ENCODE data around the gene ALPK1.
"Not testable (repeated sequence)": the region's sequence is repeated elsewhere in the genome, so short reads cannot be mapped to it uniquely, and the experiment has no call there.

Gene ALPK1

DNA sequence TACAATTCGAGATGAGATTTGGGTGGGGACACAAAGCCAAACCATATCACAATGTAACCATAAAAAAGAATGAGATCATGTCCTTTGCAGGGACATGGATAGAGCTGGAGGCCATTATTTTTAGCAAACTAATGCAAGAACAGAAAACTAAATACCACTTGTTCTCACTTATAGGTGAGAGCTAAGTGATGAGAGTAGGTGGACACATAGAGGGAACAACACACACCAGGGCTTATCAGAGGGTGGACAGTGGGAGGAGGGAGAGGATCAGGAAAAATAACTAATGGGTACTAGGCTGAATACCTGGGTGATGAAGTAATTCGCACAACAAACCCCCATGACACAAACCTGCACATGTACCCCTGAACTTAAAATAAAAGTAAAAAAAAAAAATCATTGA, 145.1 kb downstream of the ALPK1 start:
- H3K23ac ChIP-seq (ENCODE audit: low read length); H3K79me2 ChIP-seq (ENCODE audit: control insufficient read depth, insufficient read depth, low read length, poor library complexity); H3K36me3 ChIP-seq (ENCODE audit: control insufficient read depth in 1 of 2, insufficient read depth in 2 of 2, low read length in 2 of 2); H2BK12ac ChIP-seq (ENCODE audit: low read length); H3K18ac ChIP-seq (ENCODE audit: low read length); H4K12ac ChIP-seq (ENCODE audit: low read depth, low read length); H4K91ac ChIP-seq (ENCODE audit: low read depth, low read length); H2AK5ac ChIP-seq (ENCODE audit: low read length); H3K4me3 ChIP-seq (ENCODE audit: low read depth, low read length); H3K9me3 ChIP-seq (ENCODE audit: insufficient read depth, low read depth, low read length); H3K4me1 ChIP-seq (ENCODE audit: control insufficient read depth in 1 of 2, insufficient read depth in 2 of 2, low read length in 2 of 2); H3K79me1 ChIP-seq (ENCODE audit: low read length); H2BK120ac ChIP-seq (ENCODE audit: insufficient read depth, low read length, poor library complexity); H4K8ac ChIP-seq (ENCODE audit: low read depth, low read length); H2AFZ ChIP-seq (ENCODE audit: insufficient read depth, low read length, poor library complexity); H3K14ac ChIP-seq (ENCODE audit: low read length); H3K4ac ChIP-seq (ENCODE audit: low read depth, low read length); H2BK5ac ChIP-seq (ENCODE audit: low read depth, low read length, poor library complexity); H3K4me2 ChIP-seq (ENCODE audit: low read length); DNase-seq; H3K27ac ChIP-seq (ENCODE audit: low read depth, low read length); H3K27me3 ChIP-seq (ENCODE audit: insufficient read depth, low read length); H3K9ac ChIP-seq (ENCODE audit: low read length): not testable (repeated sequence)
- no CpG with 5 or more reads among the region's 2 CpGs for WGBS (ENCODE audit: extremely low coverage, insufficient coverage, insufficient read length)

DNA sequence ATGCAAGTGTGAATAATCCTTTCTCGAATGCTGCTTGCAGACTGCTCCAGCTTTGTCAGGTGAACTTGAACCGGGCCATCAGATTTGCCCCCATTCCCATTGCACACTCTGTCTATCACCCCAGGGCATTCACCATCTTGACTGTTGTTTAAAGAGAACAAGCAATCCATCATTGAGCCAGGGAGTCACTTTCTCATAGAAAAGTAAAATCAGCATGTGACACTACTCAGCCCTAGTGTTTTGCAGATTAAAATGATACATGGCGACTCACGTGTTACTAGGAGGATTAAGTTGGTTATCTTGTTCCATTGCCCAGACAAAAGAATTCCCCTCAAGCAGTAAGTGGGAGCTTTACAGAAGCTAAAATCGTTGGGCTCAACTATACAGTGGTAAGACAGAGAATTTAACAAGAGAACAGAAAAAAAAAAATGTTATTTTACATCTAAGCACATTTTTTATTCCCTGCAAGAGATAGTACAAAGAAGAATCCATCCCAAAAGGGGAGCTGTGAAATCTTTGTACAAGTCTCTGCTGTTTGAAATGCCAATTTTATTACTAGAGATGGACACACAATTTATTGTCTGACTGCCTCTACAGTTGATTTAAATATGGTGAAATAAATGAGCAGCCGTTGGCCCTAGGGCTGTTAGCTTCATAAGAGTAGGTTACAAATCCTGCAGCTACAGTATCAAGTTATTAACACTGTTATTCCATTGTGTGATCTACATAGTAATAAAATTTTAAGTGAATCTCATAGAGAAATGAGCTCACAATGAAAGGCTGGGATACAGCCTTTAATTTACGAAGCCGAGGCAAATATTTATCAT, 151.3 kb downstream of the ALPK1 start:
- H3K18ac ChIP-seq (ENCODE audit: low read length) = no peak overlapping the region
- no peak for DNase-seq
- no peak overlapping the region for H3K4me3 ChIP-seq (ENCODE audit: low read depth, low read length)
- no peaks in the 10 kb centered on the region for H3K79me1 ChIP-seq (ENCODE audit: low read length)
- no CpG with 5 or more reads among the region's 8 CpGs for WGBS (ENCODE audit: extremely low coverage, insufficient coverage, insufficient read length)
- H4K8ac ChIP-seq (ENCODE audit: low read depth, low read length) = no peak overlapping the region
- no peak overlapping the region for H3K4me2 ChIP-seq (ENCODE audit: low read length)
- no peaks in the 10 kb centered on the region for H3K4me1 ChIP-seq (ENCODE audit: control insufficient read depth in 1 of 2, insufficient read depth in 2 of 2, low read length in 2 of 2)
- no peak overlapping the region for H3K4ac ChIP-seq (ENCODE audit: low read depth, low read length)
- no peak overlapping the region for H2AK5ac ChIP-seq (ENCODE audit: low read length)
- no peaks in the 10 kb centered on the region for H3K36me3 ChIP-seq (ENCODE audit: control insufficient read depth in 1 of 2, insufficient read depth in 2 of 2, low read length in 2 of 2)
- no peak overlapping the region for H3K27ac ChIP-seq (ENCODE audit: low read depth, low read length)
- no peak overlapping the region for H2AFZ ChIP-seq (ENCODE audit: insufficient read depth, low read length, poor library complexity)
- H2BK120ac ChIP-seq (ENCODE audit: insufficient read depth, low read length, poor library complexity) = no peak overlapping the region
- no peaks in the 10 kb centered on the region for H3K9me3 ChIP-seq (ENCODE audit: insufficient read depth, low read depth, low read length)
- no peak overlapping the region for H2BK5ac ChIP-seq (ENCODE audit: low read depth, low read length, poor library complexity)
- H4K91ac ChIP-seq (ENCODE audit: low read depth, low read length) = no peak overlapping the region
- H3K14ac ChIP-seq (ENCODE audit: low read length) = no peak overlapping the region
- no peak overlapping the region for H3K23ac ChIP-seq (ENCODE audit: low read length)
- no peaks in the 10 kb centered on the region for H3K27me3 ChIP-seq (ENCODE audit: insufficient read depth, low read length)
- no peak overlapping the region for H4K12ac ChIP-seq (ENCODE audit: low read depth, low read length)
- no peak overlapping the region for H3K9ac ChIP-seq (ENCODE audit: low read length)
- no peak overlapping the region for H2BK12ac ChIP-seq (ENCODE audit: low read length)
- no peaks in the 10 kb centered on the region for H3K79me2 ChIP-seq (ENCODE audit: control insufficient read depth, insufficient read depth, low read length, poor library complexity)

DNA sequence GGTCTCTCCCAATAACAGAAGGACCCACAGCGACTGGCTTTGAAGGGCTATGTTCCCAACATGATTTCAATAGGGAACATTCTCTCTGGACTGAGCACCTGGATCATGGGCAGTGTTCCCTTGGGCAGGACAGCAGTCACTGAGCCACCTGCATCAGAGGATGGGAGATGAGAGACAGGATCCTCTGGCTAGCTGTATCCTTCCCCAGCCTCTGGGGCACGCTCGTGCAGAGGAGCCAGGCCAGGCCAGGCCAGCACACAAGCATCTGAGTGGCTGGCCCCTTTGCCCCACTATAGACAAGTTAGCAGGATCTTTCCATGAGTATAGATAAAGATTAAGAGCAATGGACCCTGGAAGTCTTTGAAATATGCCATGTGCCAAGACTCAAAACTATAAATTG, 152.5 kb downstream of the ALPK1 start:
- Histone ChIP-seq H3K36me3 (ENCODE audit: control insufficient read depth in 1 of 2, insufficient read depth in 2 of 2, low read length in 2 of 2) (no peaks in the 10 kb centered on the region), H2BK120ac (ENCODE audit: insufficient read depth, low read length, poor library complexity) (no peak overlapping the region), H2AFZ (ENCODE audit: insufficient read depth, low read length, poor library complexity) (no peak overlapping the region), H3K4me3 (ENCODE audit: low read depth, low read length) (no peak overlapping the region), H3K14ac (ENCODE audit: low read length) (no peak overlapping the region), H3K4me2 (ENCODE audit: low read length) (no peak overlapping the region), H3K4ac (ENCODE audit: low read depth, low read length) (no peak overlapping the region), H3K27ac (ENCODE audit: low read depth, low read length) (no peak overlapping the region), H3K9ac (ENCODE audit: low read length) (no peak overlapping the region), H4K12ac (ENCODE audit: low read depth, low read length) (no peak overlapping the region), H2BK12ac (ENCODE audit: low read length) (no peak overlapping the region), H2BK5ac (ENCODE audit: low read depth, low read length, poor library complexity) (no peak overlapping the region), H3K79me2 (ENCODE audit: control insufficient read depth, insufficient read depth, low read length, poor library complexity) (no peaks in the 10 kb centered on the region), H3K18ac (ENCODE audit: low read length) (no peak overlapping the region), H3K27me3 (ENCODE audit: insufficient read depth, low read length) (no peaks in the 10 kb centered on the region), H2AK5ac (ENCODE audit: low read length) (no peak overlapping the region), H3K79me1 (ENCODE audit: low read length) (no peaks in the 10 kb centered on the region), H4K91ac (ENCODE audit: low read depth, low read length) (no peak overlapping the region), H3K9me3 (ENCODE audit: insufficient read depth, low read depth, low read length) (no peaks in the 10 kb centered on the region), H3K23ac (ENCODE audit: low read length) (no peak overlapping the region), H3K4me1 (ENCODE audit: control insufficient read depth in 1 of 2, insufficient read depth in 2 of 2, low read length in 2 of 2) (no peaks in the 10 kb centered on the region), H4K8ac (ENCODE audit: low read depth, low read length) (no peak overlapping the region)
- DNase-seq = no peak
- WGBS (ENCODE audit: extremely low coverage, insufficient coverage, insufficient read length) = no CpG with 5 or more reads among the region's 3 CpGs

DNA sequence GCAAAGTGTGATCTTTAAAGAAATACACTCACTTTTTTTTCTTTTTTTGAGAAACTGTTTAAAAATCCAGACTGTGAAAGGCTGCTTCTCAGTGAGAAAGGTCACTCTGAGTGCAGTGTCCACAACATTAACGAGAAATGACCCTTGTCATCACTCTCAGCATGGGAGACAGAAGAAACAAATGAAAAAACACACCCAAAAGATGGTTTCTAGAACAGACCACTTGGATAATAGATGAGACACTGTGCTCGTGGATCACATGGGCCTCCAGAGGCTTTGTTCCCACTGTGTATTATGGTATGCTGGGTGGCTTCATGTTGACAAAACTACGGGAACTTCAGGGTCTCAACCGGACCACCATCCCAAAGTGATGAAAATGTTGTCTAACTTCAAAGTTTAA, 153.9 kb downstream of the ALPK1 start:
- no peak overlapping the region for H2BK12ac ChIP-seq (ENCODE audit: low read length)
- H3K27ac ChIP-seq (ENCODE audit: low read depth, low read length) = no peak overlapping the region
- H2BK5ac ChIP-seq (ENCODE audit: low read depth, low read length, poor library complexity) = no peak overlapping the region

More for the DNA sequence above, 153.9 kb downstream of the ALPK1 start:
- Histone ChIP-seq H3K9me3 (ENCODE audit: insufficient read depth, low read depth, low read length) (no peaks in the 10 kb centered on the region), H3K14ac (ENCODE audit: low read length) (no peak overlapping the region), H3K79me2 (ENCODE audit: control insufficient read depth, insufficient read depth, low read length, poor library complexity) (no peaks in the 10 kb centered on the region), H4K91ac (ENCODE audit: low read depth, low read length) (no peak overlapping the region), H3K4ac (ENCODE audit: low read depth, low read length) (no peak overlapping the region), H2AK5ac (ENCODE audit: low read length) (no peak overlapping the region), H3K4me3 (ENCODE audit: low read depth, low read length) (no peak overlapping the region), H3K9ac (ENCODE audit: low read length) (no peak overlapping the region), H3K79me1 (ENCODE audit: low read length) (no peaks in the 10 kb centered on the region), H3K36me3 (ENCODE audit: control insufficient read depth in 1 of 2, insufficient read depth in 2 of 2, low read length in 2 of 2) (no peaks in the 10 kb centered on the region), H3K23ac (ENCODE audit: low read length) (no peak overlapping the region), H3K27me3 (ENCODE audit: insufficient read depth, low read length) (no peaks in the 10 kb centered on the region), H3K4me1 (ENCODE audit: control insufficient read depth in 1 of 2, insufficient read depth in 2 of 2, low read length in 2 of 2) (no peaks in the 10 kb centered on the region), H4K8ac (ENCODE audit: low read depth, low read length) (no peak overlapping the region), H2BK120ac (ENCODE audit: insufficient read depth, low read length, poor library complexity) (no peak overlapping the region), H3K4me2 (ENCODE audit: low read length) (no peak overlapping the region), H3K18ac (ENCODE audit: low read length) (no peak overlapping the region), H2AFZ (ENCODE audit: insufficient read depth, low read length, poor library complexity) (no peak overlapping the region), H4K12ac (ENCODE audit: low read depth, low read length) (no peak overlapping the region)
- DNase-seq = no peak
- no CpG with 5 or more reads among the region's 4 CpGs for WGBS (ENCODE audit: extremely low coverage, insufficient coverage, insufficient read length)

Data from trophoblast cell (in vitro differentiated cells and primary cell).